HUES6 (cell line): ENCODE results near the gene TEX2.

Experiments
- H3K27ac ChIP-seq: 2 replicates; pipeline ENCODE4 v1.7.0; 2013; ENCODE audit warnings: low read depth, mild to moderate bottlenecking, low read length, inconsistent platforms
- H3K27me3 ChIP-seq: 2 replicates; pipeline ENCODE4 v1.6.1; 2013; ENCODE audit warnings: low read length; ENCODE audit not compliant: control insufficient read depth, insufficient read depth
- H3K36me3 ChIP-seq: 2 replicates; pipeline ENCODE4 v1.6.1; 2013; ENCODE audit warnings: low read length; ENCODE audit not compliant: control insufficient read depth, insufficient read depth
- H3K4me1 ChIP-seq: 2 replicates; pipeline ENCODE4 v1.6.1; 2013; ENCODE audit warnings: low read length; ENCODE audit not compliant: control insufficient read depth, insufficient read depth
- H3K4me3 ChIP-seq: 2 replicates; pipeline ENCODE4 v1.5.1; 2013; ENCODE audit warnings: low read depth, low read length
- H3K9ac ChIP-seq: one replicate; pipeline ENCODE4 v1.6.1; 2013; ENCODE audit warnings: mild to moderate bottlenecking, low read length
- H3K9me3 ChIP-seq: 2 replicates; pipeline ENCODE4 v1.6.1; 2013; ENCODE audit warnings: low read depth, low read length; ENCODE audit not compliant: control insufficient read depth, insufficient read depth

Gene TEX2

DNA sequence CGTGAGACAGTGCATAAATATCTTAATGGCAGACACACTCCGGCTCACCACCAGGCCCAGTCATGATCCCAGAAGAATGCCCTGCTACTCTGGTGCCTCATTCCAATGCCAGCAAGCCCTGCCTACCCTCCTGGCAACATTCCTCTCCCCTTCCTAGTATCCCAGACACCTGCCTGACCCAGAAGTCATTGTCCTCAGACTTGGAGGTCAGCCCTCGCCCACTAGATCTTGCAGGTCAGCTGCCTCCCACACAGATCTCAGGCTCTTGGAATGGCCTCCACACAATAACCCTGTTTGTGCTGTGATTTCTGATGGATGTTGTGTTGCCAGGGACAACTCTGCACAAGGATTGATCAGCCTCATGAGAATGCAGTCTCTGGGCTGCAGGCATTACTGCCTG is 1.8 kb upstream of the TEX2 start:
- no peak overlapping the region for H3K4me3 ChIP-seq
- H3K27ac ChIP-seq: no peak overlapping the region
- H3K27me3 ChIP-seq: peaks cover 33% of the 10 kb centered on the region
- peaks cover 16% of the 10 kb centered on the region for H3K4me1 ChIP-seq
- no peaks in the 10 kb centered on the region for H3K36me3 ChIP-seq
- H3K9ac ChIP-seq: no peak overlapping the region
- H3K9me3 ChIP-seq: no peaks in the 10 kb centered on the region

DNA sequence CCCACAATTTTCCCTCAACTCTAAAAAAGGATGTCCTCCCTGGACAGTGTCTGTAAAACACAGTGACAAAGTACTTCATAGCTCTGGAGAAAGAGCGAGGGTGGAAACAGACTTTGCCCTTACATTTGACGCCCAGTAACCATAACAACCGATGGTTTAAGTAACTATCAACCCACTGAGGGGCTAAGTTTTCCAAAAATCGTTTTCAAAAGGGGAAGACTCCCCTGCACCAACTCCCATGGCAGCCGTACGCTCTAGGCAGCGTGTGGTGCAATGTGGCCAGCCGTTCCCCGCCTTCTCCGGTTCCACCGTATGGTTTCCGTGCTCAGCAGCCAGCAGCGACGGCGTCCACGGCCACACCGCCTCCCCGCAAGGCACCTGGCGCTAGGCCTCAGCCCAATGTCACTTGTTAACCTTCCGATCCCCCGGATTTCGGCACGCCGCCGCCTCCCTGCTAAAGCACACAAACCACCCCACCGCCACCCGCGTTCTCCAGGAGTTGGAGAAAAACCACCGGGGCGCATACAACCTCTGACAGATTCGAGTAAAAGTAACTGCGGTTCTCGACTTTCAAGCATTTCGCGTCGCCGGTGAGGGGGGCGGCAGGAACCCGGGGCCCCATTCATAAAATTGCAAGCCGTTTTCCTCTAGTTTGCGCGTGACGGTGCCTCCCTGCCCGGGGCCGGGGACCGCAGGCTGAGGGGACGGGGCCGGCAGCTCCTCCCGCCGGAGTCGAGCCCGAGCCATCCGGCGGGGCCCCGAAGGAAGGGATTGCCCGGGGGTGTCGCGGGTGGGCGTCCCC is 661 bp downstream of the TEX2 start:
- no peaks in the 10 kb centered on the region for H3K9me3 ChIP-seq
- H3K9ac ChIP-seq: peak overlapping the region; percentile 61
- no peaks in the 10 kb centered on the region for H3K36me3 ChIP-seq
- H3K27ac ChIP-seq: no peak overlapping the region
- H3K27me3 ChIP-seq: peaks cover 27% of the 10 kb centered on the region
- peak overlapping the region; percentile 81 for H3K4me3 ChIP-seq
- peaks cover 17% of the 10 kb centered on the region for H3K4me1 ChIP-seq

GRCh38 chr17:64261417-64262145 is 1.5 kb downstream of the TEX2 start:
- Histone ChIP-seq H3K27ac (no peak overlapping the region), H3K4me3 (peak overlapping the region; percentile 81), H3K9ac (no peak overlapping the region), H3K9me3 (no peaks in the 10 kb centered on the region), H3K27me3 (peaks cover 27% of the 10 kb centered on the region), H3K36me3 (no peaks in the 10 kb centered on the region), H3K4me1 (peaks cover 21% of the 10 kb centered on the region)

- H3K36me3 ChIP-seq: no peaks in the 10 kb centered on the region
Measured at GRCh38 chr17:64260886-64261285, 2.2 kb downstream of the TEX2 start.

DNA sequence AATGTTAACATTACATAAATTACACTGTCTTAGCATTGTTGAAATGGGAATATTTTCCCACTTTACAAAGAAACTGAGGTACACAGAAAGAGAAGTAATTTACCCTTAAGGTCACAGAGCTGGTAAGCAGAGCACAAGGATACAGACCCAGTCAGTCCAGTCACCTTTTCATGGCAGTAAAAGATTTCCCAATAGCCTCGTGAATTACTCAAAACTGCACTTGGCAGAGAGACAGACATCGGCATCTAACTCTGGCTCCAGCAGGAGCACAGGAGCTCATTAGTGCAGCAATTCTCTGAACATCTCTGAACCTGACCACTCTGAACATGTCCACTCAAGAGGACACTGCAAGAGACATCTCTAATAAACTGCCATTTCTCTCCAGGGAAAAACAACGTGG is 3.1 kb downstream of the TEX2 start:
- Histone ChIP-seq H3K27ac (no peak overlapping the region), H3K9ac (no peak overlapping the region), H3K4me1 (peaks cover 21% of the 10 kb centered on the region), H3K27me3 (peaks cover 25% of the 10 kb centered on the region), H3K9me3 (no peaks in the 10 kb centered on the region), H3K4me3 (no peak overlapping the region), H3K36me3 (no peaks in the 10 kb centered on the region)

More at GRCh38 chr17:64260886-64261285, 2.2 kb downstream of the TEX2 start:
- H3K27me3 ChIP-seq: peaks cover 27% of the 10 kb centered on the region
- no peak overlapping the region for H3K9ac ChIP-seq
- H3K9me3 ChIP-seq: no peaks in the 10 kb centered on the region
- H3K4me1 ChIP-seq: peaks cover 21% of the 10 kb centered on the region
- no peak overlapping the region for H3K27ac ChIP-seq
- H3K4me3 ChIP-seq: no peak overlapping the region

- peaks cover 20% of the 10 kb centered on the region for H3K27me3 ChIP-seq
- no peak overlapping the region for H3K4me3 ChIP-seq
- H3K36me3 ChIP-seq: no peaks in the 10 kb centered on the region
- H3K27ac ChIP-seq: no peak overlapping the region
- peaks cover 21% of the 10 kb centered on the region for H3K4me1 ChIP-seq
- H3K9ac ChIP-seq: no peak overlapping the region
- no peaks in the 10 kb centered on the region for H3K9me3 ChIP-seq
Measured at GRCh38 chr17:64259426-64259825, 3.6 kb downstream of the TEX2 start.

- Histone ChIP-seq H3K9ac (no peak overlapping the region), H3K27ac (no peak overlapping the region), H3K4me3 (no peak overlapping the region), H3K36me3 (no peaks in the 10 kb centered on the region), H3K4me1 (peaks cover 15% of the 10 kb centered on the region), H3K27me3 (peaks cover 10% of the 10 kb centered on the region), H3K9me3 (no peaks in the 10 kb centered on the region)
Measured at GRCh38 chr17:64256913-64257807, 5.9 kb downstream of the TEX2 start.

DNA sequence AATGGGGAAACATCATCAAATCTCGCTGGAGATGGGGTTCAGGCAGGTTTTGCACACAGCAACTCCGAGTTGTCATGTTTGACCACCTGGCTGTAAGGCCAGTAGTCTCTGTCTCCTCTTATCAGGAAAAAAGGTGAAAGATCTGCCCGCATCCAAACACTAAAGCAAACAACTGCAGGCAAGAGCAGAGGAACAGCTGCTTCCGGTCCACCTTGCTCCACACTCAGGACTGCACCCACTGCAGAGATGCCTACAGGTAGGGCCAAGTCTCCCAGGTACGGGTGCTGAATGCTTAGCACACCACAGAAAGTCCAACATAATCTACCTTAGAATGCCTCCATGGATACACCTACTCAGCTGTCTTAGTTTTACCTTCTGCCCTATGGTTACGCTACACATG is 7.3 kb downstream of the TEX2 start:
- Histone ChIP-seq H3K27ac (no peak overlapping the region), H3K36me3 (no peaks in the 10 kb centered on the region), H3K4me3 (no peak overlapping the region), H3K4me1 (peaks cover 6% of the 10 kb centered on the region; the same call in 1 of the 2 replicates), H3K27me3 (no peaks in the 10 kb centered on the region), H3K9me3 (no peaks in the 10 kb centered on the region), H3K9ac (no peak overlapping the region)

DNA sequence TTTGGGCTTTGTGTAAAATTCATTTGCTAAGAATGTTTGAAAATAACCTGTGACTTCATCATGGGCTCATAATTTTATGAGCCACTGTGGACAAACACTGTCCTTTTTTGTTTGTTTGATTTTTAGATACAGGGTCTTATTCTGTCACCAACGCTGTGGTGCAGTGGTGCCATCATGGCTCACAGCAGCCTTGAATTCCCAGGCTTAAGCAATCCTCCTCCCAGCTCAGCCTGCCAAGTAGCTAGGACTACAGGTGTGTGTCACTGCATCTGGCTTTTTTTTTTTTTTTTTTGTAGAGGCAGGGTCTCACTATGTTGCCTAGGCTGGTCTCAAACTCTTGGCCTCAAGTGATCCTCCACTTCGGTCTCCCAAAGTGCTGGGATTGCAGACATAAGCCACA is 8.3 kb downstream of the TEX2 start:
- H3K9ac ChIP-seq: no peak overlapping the region
- peaks cover 6% of the 10 kb centered on the region; the same call in 1 of the 2 replicates for H3K4me1 ChIP-seq
- no peaks in the 10 kb centered on the region for H3K36me3 ChIP-seq
- H3K9me3 ChIP-seq: no peaks in the 10 kb centered on the region
- H3K27me3 ChIP-seq: no peaks in the 10 kb centered on the region
- no peak overlapping the region for H3K4me3 ChIP-seq
- H3K27ac ChIP-seq: no peak overlapping the region

DNA sequence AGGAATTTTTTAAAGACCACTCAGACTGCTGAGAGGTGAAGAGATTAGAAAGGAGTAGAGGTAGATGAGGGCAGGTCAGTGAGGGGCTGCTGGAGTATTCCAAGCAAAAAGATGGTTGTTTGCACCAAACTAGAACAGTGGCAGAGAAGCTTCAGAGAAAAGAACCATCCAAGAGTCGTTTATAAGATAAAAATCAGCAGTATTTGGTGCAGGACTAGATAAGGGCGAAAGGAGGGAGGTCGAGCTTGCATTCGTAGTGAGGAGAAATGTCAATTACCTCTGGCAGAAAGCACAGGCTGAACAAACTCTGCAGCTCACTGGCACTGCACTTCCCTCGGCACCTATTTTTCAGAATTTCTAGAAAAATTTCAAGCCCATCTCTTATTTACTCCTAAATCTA is 9.6 kb downstream of the TEX2 start:
- Histone ChIP-seq H3K4me3 (no peak overlapping the region), H3K9ac (no peak overlapping the region), H3K9me3 (no peaks in the 10 kb centered on the region), H3K36me3 (no peaks in the 10 kb centered on the region), H3K27me3 (no peaks in the 10 kb centered on the region), H3K27ac (no peak overlapping the region), H3K4me1 (peaks cover 6% of the 10 kb centered on the region; the same call in 1 of the 2 replicates)
